Gastroesophageal sphincter (tissue), 3 donors: ENCODE data around the gene FLNC.

ENCODE experiments used
- CTCF ChIP-seq, 4 experiments: fragments of 200-600 bp in 2 of 4; fragments of 450-650 bp in 2 of 4; sonication (generic) in 1 of 4; IDR thresholded peaks; one replicate each; pipeline ENCODE4 v1.5.1; 2017 to 2019; ENCODE audit warnings: antibody characterized with exemption in 4 of 4, mild to moderate bottlenecking in 2 of 4, moderate library complexity in 2 of 4
- POLR2A ChIP-seq, 2 donors: fragments of 450-650 bp; IDR thresholded peaks; one replicate each; pipeline ENCODE4 v1.6.1; 2017; ENCODE audit warnings: antibody characterized with exemption in 2 of 2, mild to moderate bottlenecking in 2 of 2, moderate library complexity in 1 of 2
- POLR2AphosphoS5 ChIP-seq: sonication (generic); formaldehyde crosslinking; IDR thresholded peaks from one replicate; pipeline ENCODE4 v1.6.1; 2017; ENCODE audit warnings: antibody characterized with exemption

GRCh38 chr7:128876586-128876977, 46.4 kb downstream of the FLNC start:
- TF ChIP-seq POLR2A (IDR thresholded peaks at IDR 0.05) (no peak), CTCF (IDR thresholded peaks at IDR 0.05) (no peak), POLR2AphosphoS5 (no peak)
